SK-N-SH (cell line): ENCODE results near the gene CUBN. TPM values are rescaled to one million over a fixed set of nuclear protein-coding genes. Genes with fewer than 3 reads are reported as not detected.

Experiments used
- CTCF ChIA-PET: fragments of 300-600, 350-600 bp; formaldehyde crosslinking; extraction: SDS; loops from one replicate; lab custom pipeline; 2021; lab: Yijun Ruan, JAX
- POLR2A ChIA-PET: fragments of 350-600 bp; sonication (Branson Sonifier 250); formaldehyde crosslinking; extraction: SDS; loops from one replicate; lab custom pipeline; 2020; ENCODE audit warnings: antibody characterized with exemption, inconsistent platforms; lab: Yijun Ruan, JAX
- DNase-seq: peaks from one replicate; pipeline ENCODE4 v3.0.0; 2012
- H2AFZ ChIP-seq: fragments of 200-600 bp; sonication (generic); 2 replicates; pipeline ENCODE4 v1.8.1; 2016; ENCODE audit warnings: antibody characterized with exemption, mild to moderate bottlenecking, low read depth
- H3F3A ChIP-seq: fragments of 200-600 bp; sonication (generic); replicated peaks from 2 replicates; pipeline ENCODE3; 2016; ENCODE audit warnings: antibody characterized with exemption, mild to moderate bottlenecking; ENCODE audit not compliant: insufficient read depth
- H3K27ac ChIP-seq, 2 experiments: fragments of 200-500 bp in 1 of 2; fragments of 200-600 bp in 1 of 2; sonication (Bioruptor generic) in 1 of 2; sonication (generic), shearing (Covaris generic) in 1 of 2; 2 replicates each; pipeline versions ENCODE4 v1.5.1 to v1.6.1; 2014 to 2016; ENCODE audit warnings: low read depth in 2 of 2, inconsistent platforms in 1 of 2, low read length in 1 of 2, mild to moderate bottlenecking in 1 of 2, mixed read lengths in 1 of 2
- H3K27me3 ChIP-seq: fragments of 200-600 bp; sonication (generic), shearing (Covaris generic); 2 replicates; pipeline ENCODE4 v1.6.1; 2016; ENCODE audit warnings: mixed run types; ENCODE audit not compliant: insufficient read depth
- H3K36me3 ChIP-seq, 2 experiments: fragments of 200-500 bp in 1 of 2; fragments of 200-600 bp in 1 of 2; sonication (Bioruptor generic) in 1 of 2; sonication (generic) in 1 of 2; replicated peaks in 1 of 2; 2 replicates each; pipeline versions ENCODE3 to v1.5.1; 2014 to 2016; ENCODE audit warnings: low read length in 1 of 2, mild to moderate bottlenecking in 1 of 2; ENCODE audit not compliant: insufficient read depth in 2 of 2, control insufficient read depth in 1 of 2
- H3K4me1 ChIP-seq, 2 experiments: fragments of 200-500 bp in 1 of 2; fragments of 200-600 bp in 1 of 2; sonication (Bioruptor generic) in 1 of 2; sonication (generic), shearing (Covaris generic) in 1 of 2; 2 replicates each; pipeline versions ENCODE4 v1.5.1 to v1.6.1; 2014 to 2016; ENCODE audit warnings: low read depth in 1 of 2, low read length in 1 of 2, mixed run types in 1 of 2; ENCODE audit not compliant: insufficient read depth in 2 of 2, control insufficient read depth in 1 of 2
- H3K4me2 ChIP-seq: fragments of 200-600 bp; sonication (generic), shearing (Covaris generic); 2 replicates; pipeline ENCODE4 v1.6.1; 2017; ENCODE audit warnings: mixed run types
- H3K4me3 ChIP-seq, 2 experiments: fragments of 200-500 bp in 1 of 2; fragments of 200-600 bp in 1 of 2; sonication (Bioruptor generic) in 1 of 2; sonication (generic), shearing (Covaris generic) in 1 of 2; 2 replicates each; pipeline versions ENCODE4 v1.5.1 to v1.8.1; 2014 to 2016; ENCODE audit warnings: low read depth in 2 of 2, inconsistent platforms in 1 of 2, low read length in 1 of 2, mild to moderate bottlenecking in 1 of 2, mixed read lengths in 1 of 2, moderate library complexity in 1 of 2
- H3K79me2 ChIP-seq: fragments of 200-600 bp; sonication (generic); 2 replicates; pipeline ENCODE4 v1.8.1; 2017; ENCODE audit warnings: mild to moderate bottlenecking; ENCODE audit not compliant: insufficient read depth
- H3K9ac ChIP-seq: fragments of 200-600 bp; sonication (generic); 2 replicates; pipeline ENCODE4 v1.6.1; 2017; ENCODE audit warnings: mixed run types
- H3K9me2 ChIP-seq: fragments of 200-600 bp; sonication (generic); 2 replicates; pipeline ENCODE4 v1.6.1; 2017; ENCODE audit warnings: mixed run types
- H3K9me3 ChIP-seq: fragments of 200-600 bp; sonication (generic); 2 replicates; pipeline ENCODE4 v1.6.1; 2017; ENCODE audit warnings: mixed run types, mild to moderate bottlenecking, moderate library complexity
- H4K20me1 ChIP-seq: fragments of 200-600 bp; sonication (generic); 2 replicates; pipeline ENCODE4 v1.6.1; 2017; ENCODE audit warnings: mild to moderate bottlenecking, mixed run types; ENCODE audit not compliant: insufficient read depth
- EP300 ChIP-seq, 2 experiments: IDR thresholded peaks; 2 replicates each; pipeline versions ENCODE4 v1.4.0 to v1.6.1; 2012; ENCODE audit warnings: borderline replicate concordance in 1 of 2, low read depth in 1 of 2, low read length in 1 of 2
- EZH2phosphoT487 ChIP-seq: fragments of 200-600 bp; sonication (generic); IDR thresholded peaks from 2 replicates; pipeline ENCODE4 v1.6.1; 2017; ENCODE audit warnings: low read depth, mixed run types, mild to moderate bottlenecking, antibody characterized with exemption, moderate library complexity, borderline replicate concordance
- FOSL2 ChIP-seq: IDR thresholded peaks from 2 replicates; pipeline ENCODE4 v1.4.0; 2012; ENCODE audit warnings: low read depth, mild to moderate bottlenecking, moderate library complexity, borderline replicate concordance
- FOXM1 ChIP-seq: IDR thresholded peaks from 2 replicates; pipeline ENCODE4 v1.4.0; 2012; ENCODE audit warnings: low read depth, mild to moderate bottlenecking
- GATA2 ChIP-seq: sonication (generic); formaldehyde crosslinking; IDR thresholded peaks from 2 replicates; pipeline ENCODE4 v1.5.0; 2020; ENCODE audit warnings: mild to moderate bottlenecking, missing genetic modification reagents
- JUND ChIP-seq: IDR thresholded peaks from 2 replicates; pipeline ENCODE4 v1.4.0; 2012
- NFIC ChIP-seq: IDR thresholded peaks from 2 replicates; pipeline ENCODE4 v1.4.0; 2012; ENCODE audit warnings: borderline replicate concordance
- PBX3 ChIP-seq: IDR thresholded peaks from 2 replicates; pipeline ENCODE4; 2012
- TAF1 ChIP-seq: IDR thresholded peaks from 2 replicates; pipeline ENCODE4 v1.6.1; 2012; ENCODE audit warnings: low read depth, mild to moderate bottlenecking, low read length, moderate library complexity, borderline replicate concordance
- TCF12 ChIP-seq: IDR thresholded peaks from 2 replicates; pipeline ENCODE4 v1.4.0; 2012
- TEAD4 ChIP-seq: IDR thresholded peaks from 2 replicates; pipeline ENCODE4 v1.4.0; 2012; ENCODE audit warnings: mild to moderate bottlenecking, borderline replicate concordance; ENCODE audit not compliant: insufficient read depth
- YY1 ChIP-seq: IDR thresholded peaks from 2 replicates; pipeline ENCODE4 v1.4.0; 2012; ENCODE audit warnings: low read depth, mild to moderate bottlenecking
- WGBS: methylation state at CpG from one replicate; pipeline ENCODE4 v1.1.6; 2017; ENCODE audit warnings: low lambda C conversion rate; 5-methylcytosine and 5-hydroxymethylcytosine counted together
- polyA plus RNA-seq, 3 experiments: library from polyadenylated mRNA; depleted of rRNA; stranded (reverse); fragments of >200 nt; gene quantifications; 2 replicates each; pipeline ENCODE4 v1.2.3, GENCODE V29; 2012

The CUBN gene
- polyA plus RNA-seq, 1 of the 3 experiments (the other 2 are of a cell fraction) = 2.4 TPM

- Histone ChIP-seq H3K27ac (peak overlapping the region; percentile 80 to 98), H4K20me1 (no peaks in the 10 kb centered on the region), H3K4me3 (no peak overlapping the region), H3K27me3 (no peaks in the 10 kb centered on the region), H3K79me2 (no peaks in the 10 kb centered on the region), H3K9ac (peak overlapping the region; percentile 57), H3K9me2 (no peaks in the 10 kb centered on the region), H3K36me3 (no peaks in the 10 kb centered on the region), H3F3A (peaks cover 50% of the 10 kb centered on the region), H3K9me3 (no peaks in the 10 kb centered on the region), H3K4me2 (peak overlapping the region; percentile 25), H2AFZ (peak overlapping the region; percentile 2; the same call in 1 of the 2 replicates), H3K4me1 (peaks cover 22 to 28% of the 10 kb centered on the region in 2 experiments; a peak in 3 of 4 replicates)
- TF ChIP-seq TAF1 (no peak), PBX3 (peak; percentile 93)
- POLR2A ChIA-PET = interaction anchor here (0.9 kb wide), 2 partner anchors 345 to 374 kb away, joined by 3 read pairs; partner anchors contain the start of gene TRDMT1
- no peak for DNase-seq
- 24% methylated on average over 5 of the region's 5 CpGs for WGBS
- CTCF ChIA-PET = interaction anchor here (1.1 to 4.2 kb wide), 6 partner anchors 11 to 400 kb away, joined by 3 to 30 read pairs (median 8); partner anchors contain the start of gene VIM
Measured at GRCh38 chr10:16856092-16856491, 273.5 kb downstream of the CUBN start.

- Histone ChIP-seq H3K79me2 (no peaks in the 10 kb centered on the region), H3F3A (peaks cover 42% of the 10 kb centered on the region), H3K4me2 (no peak overlapping the region), H3K4me1 (peaks cover 22 to 28% of the 10 kb centered on the region in 2 experiments; a peak in 3 of 4 replicates), H2AFZ (no peak overlapping the region), H4K20me1 (no peaks in the 10 kb centered on the region), H3K4me3 (no peak overlapping the region), H3K9me3 (no peaks in the 10 kb centered on the region), H3K36me3 (no peaks in the 10 kb centered on the region), H3K27ac (peak overlapping the region in 1 of 2 experiments; percentile 35; a peak in 1 of 4 replicates), H3K9me2 (no peaks in the 10 kb centered on the region), H3K27me3 (no peaks in the 10 kb centered on the region), H3K9ac (no peak overlapping the region)
- POLR2A ChIA-PET = no interaction called here
- CTCF ChIA-PET = interaction anchor here (0.7 to 2.9 kb wide), 5 partner anchors 10 to 400 kb away, joined by 3 to 34 read pairs (median 4); no protein-coding TSS in a partner anchor
- DNase-seq = no peak
- 0 out of 2 replicates have a peak, but pooled peaks have one; percentile 19 for TF ChIP-seq NFIC
- peak; percentile 45; the same call in 1 of the 2 replicates for TF ChIP-seq TCF12
- 0 out of 2 replicates have a peak, but pooled peaks have one; percentile 40 for TF ChIP-seq JUND
- TF ChIP-seq PBX3 = peak; percentile 66
- no peak for TF ChIP-seq EZH2phosphoT487
- TF ChIP-seq FOXM1 = no peak
- TF ChIP-seq FOSL2 = peak; percentile 70; the same call in 1 of the 2 replicates
- no peak for TF ChIP-seq GATA2 (CRISPR knock-in tag)
- TF ChIP-seq YY1 = peak; percentile 31; the same call in 1 of the 2 replicates
- peak; percentile 61; the same call in 1 of the 2 replicates for TF ChIP-seq TEAD4
- 0 out of 4 replicates have a peak, but pooled peaks of 1 of the 2 experiments have one; percentile 37 for TF ChIP-seq EP300 (IDR thresholded peaks at IDR 0.05; ENCODE audit: borderline replicate concordance in 1 of 2, low read depth in 1 of 2, low read length in 1 of 2)
Measured at GRCh38 chr10:16854623-16855022, 275.0 kb downstream of the CUBN start.
